GM11168 (cell line): ENCODE results near the gene TUBB2B.
"Not testable (repeated sequence)": the region's sequence is repeated elsewhere in the genome, so short reads cannot be mapped to it uniquely, and the experiment has no call there.

Source experiments
- in situ Hi-C: fragments of 300-500 bp; cut with MboI; formaldehyde crosslinking; loops from one replicate; pipeline ENCODE4 v1.12.0; 2022; ENCODE audit warnings: low sequenced_read_pairs; ENCODE audit not compliant: unreplicated experiment

Gene TUBB2B

DNA sequence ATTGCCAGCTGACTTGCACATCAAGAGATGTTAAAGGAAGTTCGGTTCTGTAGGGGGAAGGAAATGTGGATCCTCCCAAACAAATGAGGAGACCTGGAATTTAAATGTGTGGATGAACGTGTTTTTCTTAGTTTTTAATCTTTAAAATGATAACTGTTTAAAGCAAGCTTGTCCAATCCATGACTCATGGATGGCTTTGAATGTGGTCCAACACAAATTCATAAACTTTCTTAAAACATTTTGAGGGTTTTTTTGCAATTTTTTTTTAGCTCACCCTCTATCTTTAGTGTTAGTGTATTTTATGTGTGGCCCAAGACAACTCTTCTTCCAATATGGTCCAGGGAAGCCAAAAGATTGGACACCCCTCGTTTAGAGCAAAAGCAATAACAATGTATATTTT, 12.6 kb downstream of the TUBB2B start:
- in situ Hi-C loops = no loop called here

DNA sequence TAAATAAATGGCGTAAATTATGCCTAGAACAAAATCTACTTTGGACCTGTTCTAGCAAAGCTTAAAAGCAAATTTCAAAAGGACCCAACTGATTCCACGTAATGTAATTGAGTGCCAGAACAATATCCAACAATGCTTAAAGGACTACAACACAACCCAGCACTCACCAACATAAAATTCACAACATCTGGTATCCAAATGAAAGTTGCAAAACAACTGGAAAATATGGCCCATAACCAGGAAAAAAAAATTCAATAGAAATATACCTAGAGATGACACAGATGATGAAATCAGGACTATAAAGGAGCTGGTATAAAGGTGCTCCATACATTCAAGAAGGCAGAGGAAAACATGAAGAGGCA, 14.1 kb downstream of the TUBB2B start:
- in situ Hi-C loops = no loop called here

DNA sequence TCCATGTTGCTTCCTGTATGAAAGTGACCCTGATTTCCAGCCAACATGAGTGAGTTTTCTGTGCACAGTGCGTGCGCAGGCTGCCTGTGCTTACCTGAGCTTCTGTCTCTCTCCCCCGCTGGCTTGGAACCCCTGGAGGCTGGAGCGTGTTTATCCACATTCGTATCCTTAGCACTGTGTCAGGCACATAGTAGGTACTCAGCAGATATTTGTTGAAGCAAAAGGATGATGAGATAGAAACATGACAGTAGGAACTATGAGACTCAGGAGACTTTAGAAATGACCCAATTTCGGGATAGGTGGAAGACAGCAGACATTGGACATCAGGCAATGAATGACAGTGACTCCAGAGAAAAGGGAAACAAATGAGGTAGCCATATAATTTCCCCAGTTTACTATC, 15.2 kb downstream of the TUBB2B start:
- in situ Hi-C loops = no loop called here

DNA sequence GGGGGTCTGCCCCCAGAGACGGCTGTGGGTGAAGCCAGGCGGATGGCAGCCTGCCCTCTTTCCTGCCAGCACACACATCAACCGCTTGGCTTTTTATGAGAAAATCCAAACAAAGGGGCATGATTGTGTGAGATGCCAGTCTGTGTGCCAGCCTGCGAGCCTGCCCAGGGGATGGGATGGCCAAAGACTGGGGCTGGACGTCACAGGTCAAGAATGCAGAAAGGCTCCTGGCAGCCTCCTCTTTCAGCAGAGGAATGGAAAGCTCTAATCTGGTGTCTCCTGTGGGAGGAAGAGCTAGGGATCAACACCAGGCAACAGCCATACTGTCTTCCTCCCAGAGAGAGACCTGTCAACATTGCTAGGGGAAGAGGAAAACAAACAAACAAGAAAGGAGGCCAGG, 15.8 kb downstream of the TUBB2B start:
- in situ Hi-C loops = no loop called here

DNA sequence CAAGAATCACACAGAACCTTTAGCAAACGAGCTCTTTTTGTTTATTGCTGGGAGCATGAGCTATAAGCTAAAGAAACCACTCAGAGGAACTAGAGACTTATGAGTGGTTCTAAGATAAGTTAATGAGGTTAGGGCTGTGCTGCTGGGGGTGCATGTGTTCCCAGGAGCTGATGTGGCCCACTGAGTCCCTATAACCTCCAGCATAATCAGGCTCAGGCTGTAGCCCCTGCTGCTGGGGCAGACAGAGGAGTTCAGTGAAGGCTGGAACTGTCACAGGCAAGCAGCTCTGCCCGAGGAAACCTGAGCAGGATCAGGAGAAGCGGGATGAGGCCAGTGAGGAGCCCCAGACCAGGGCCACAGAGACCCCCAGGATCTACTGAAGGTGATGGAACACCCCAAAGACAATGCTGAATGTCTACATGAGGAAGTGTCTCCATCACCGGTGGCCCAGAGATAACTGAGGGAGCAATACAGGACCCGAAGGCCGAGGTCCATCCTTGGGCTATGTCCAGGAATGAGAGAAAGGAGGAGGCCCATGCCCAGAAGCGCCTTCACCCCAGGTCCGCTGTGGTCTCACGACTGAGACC, 17.3 kb downstream of the TUBB2B start:
- in situ Hi-C loops = no loop called here

DNA sequence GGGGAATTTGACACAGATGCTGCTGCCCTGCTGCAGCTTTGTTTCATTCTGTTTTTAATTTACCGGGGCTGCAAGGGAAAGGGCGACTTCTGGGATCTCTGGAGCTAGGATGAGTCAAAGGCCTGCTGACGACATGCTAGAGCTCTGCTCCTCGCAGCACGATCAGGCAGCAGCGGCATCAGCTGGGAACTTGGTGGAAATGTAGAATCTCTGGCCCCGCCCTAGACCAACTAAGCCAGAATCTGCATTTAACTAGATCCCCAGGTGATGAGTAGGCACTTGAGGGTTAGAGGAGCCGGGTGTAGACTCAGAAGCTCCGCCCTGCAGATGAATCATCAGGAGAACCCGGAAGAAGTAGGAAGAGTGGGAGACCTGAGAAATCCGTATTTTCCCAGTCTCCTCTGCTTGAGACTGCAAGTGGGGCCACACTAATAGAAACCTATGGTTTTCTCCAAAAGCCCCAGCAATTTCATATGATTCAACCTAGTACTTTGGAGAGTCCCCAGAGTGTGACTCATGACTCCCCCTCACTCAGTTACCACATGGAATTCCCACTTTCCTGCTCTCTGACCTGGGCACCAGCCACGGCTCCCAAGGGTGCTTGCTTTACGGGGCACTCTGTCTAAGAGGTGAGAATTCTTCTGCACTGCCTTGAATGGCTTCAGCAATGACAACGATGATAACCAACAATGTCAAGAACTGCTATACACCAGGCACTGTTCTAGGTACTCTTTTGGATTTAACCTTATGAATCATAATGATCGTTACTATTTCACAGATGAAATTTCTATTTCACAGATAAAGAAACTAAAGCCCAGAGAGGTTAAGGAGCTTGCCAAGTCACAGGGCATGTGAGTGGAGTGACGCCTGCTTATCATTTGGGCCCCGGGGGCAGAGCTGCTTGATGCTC, 18.1 kb downstream of the TUBB2B start:
- in situ Hi-C loops = no loop called here

DNA sequence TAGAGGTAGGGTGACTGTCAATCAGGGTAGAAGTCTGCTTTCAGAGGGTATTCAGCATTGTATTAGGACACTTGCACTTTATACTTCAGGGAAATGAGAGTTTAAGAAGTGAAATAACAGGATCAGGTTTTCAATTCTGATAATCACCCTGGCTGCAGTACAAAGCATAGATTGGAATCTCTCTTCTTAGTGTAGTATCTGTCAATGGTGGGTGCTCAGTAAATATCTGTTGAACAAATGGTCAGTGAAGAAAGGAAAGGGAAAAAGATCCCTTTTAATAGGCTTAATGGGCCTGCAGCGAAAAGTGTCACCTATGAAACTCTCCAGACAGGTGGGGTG, 18.7 kb downstream of the TUBB2B start:
- in situ Hi-C loops = no loop called here

DNA sequence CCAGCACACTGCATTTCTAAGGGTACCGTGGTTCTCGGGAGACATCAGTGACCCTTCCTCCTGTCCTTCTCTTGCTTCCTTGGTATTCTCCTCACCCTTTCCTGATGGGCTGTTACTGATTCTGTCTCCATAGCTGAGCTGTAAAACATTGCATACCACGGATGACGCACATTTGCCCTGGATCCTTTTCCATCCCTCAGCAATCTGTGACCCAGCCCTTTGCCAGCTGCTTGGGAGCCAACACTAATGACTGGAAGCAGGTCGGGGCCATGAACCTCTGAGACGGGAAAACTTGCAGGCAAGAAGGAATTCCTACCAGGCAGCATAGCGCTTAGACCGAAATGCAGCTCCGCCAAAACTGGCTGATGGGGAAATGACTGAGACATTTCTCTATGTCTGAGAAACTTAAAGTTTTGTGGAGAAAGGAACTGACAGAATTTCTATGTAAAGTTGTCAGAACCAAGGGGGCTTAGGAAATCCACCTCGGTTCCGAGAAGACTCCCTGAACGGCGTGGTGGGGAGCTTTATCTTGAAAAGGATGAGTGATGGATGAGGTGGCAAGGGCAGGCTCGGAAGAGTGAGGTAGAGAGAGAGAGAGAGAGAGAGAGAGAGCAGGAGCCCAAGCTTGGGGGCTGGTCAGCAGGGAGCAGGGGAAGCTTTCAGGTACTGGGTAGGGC, 19.2 kb downstream of the TUBB2B start:
- in situ Hi-C loops = no loop called here

DNA sequence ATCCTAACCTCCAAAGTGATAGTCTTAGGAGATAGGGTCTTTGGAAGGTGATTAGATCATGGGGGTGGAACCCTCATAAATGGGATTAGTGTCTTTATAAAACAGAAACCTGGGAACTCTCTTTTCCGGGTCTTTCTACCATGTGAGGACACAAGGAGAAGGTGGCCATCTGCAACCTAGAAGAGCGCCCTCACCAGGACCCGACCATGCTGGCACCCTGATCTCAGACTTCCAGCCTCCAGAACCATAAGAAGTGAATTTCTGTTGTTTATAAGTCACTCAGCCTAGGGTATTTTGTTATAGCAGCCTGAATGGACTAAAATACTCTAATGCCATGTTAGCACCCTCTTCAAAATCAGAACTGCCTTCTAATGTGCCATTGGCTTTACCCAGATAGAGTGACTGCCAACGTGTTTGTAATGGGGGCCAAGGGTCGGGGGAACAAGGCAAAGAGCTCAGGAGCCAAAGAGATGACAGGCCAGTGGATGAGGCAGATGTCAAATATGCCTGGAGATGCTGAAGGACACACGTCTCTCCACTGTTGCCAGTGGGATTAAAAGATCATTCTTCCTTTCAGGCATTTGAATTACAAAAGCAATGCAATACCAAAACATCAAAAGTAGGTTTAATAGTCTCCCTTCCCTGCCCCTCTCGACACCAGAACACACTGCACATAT, 21.0 kb downstream of the TUBB2B start:
- in situ Hi-C loops = no loop called here

DNA sequence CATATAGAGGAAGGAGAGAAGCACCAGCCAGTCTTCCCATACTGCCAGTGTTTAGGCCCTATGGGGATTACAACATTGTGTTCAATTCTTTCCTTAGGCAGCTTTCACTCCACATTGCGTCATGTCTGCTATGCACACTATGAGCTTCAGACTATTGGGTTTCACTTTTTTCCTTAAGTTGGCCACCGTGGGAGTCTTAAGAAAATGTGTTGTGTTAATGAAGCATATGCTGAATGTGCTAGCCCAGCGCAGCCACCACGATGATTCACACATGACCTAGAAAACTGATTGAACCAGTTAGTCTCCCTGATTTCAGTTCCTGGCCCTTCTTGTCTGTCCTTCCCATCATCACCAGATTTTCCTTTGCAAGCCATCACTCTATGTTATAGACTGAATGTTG, 21.5 kb downstream of the TUBB2B start:
- in situ Hi-C loops = no loop called here

DNA sequence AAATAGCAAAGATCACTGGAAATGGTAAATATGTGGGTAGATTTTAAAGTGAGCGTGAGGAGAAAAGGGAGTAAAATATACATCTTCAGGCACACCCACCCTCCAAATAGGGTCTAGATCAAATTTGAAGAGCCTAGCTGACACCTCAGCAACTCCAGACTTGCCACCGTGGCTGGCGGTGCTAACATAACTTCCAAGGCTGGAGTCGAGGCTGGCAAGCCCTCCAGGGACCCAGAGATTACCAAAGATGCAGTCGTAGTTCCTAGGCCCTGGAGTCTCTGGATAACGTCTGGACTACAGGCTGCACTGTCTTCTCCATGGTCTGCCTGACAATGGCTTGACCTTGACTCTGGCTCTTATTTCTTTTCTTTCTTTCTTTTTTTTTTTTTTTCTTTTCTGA, 22.5 kb downstream of the TUBB2B start:
- in situ Hi-C loops = no loop called here

DNA sequence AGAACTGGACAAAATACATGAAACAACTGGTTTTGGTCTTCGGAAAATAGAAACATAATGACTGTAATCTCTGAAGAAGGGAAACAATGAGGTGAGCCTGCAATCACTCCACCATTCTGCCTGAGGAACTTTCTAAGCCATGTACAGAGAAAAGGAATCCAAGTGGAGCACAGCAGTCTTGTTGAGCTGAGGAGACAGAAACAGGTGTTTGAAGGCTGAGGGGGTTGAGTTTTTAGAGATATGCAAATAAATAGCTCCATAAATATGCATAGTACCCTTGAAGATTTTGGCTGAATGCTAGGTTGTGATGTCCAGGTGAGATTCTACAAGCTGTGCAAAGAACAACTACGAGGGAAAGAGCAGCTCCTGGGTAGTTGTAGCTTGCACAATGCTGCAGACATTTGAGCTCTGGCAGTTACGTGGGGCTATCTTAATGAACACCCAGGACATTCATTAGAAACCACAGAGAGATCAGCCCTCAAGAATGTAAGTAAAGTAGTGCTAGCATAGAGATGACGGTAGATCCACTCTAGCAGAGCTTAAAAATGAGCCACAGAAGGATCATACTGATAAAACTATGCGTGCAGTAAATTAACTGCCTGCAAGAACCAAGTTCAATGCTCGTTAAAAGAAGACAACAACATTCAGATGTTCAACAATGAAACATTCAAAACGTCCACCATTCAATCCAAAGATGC, 24.3 kb downstream of the TUBB2B start:
- in situ Hi-C loops = no loop called here

DNA sequence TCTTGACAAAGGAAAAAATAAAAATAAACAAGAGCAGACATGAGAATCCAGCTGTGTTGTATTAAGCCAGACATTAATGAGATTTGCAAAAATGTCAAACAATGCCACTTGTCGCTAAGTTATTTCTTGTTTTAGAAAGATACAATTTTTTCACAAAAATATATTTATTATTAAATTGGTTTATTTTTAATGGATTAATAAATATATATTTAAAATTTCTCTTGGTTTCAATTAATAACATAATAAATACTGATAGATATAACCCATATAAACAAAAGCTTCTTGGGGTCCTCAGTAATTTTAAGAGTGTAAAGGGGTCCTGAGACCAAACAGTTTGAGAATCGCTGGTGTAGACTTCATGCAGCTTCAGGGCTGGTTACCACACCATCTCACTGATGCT, 26.1 kb downstream of the TUBB2B start:
- in situ Hi-C loops = no loop called here

DNA sequence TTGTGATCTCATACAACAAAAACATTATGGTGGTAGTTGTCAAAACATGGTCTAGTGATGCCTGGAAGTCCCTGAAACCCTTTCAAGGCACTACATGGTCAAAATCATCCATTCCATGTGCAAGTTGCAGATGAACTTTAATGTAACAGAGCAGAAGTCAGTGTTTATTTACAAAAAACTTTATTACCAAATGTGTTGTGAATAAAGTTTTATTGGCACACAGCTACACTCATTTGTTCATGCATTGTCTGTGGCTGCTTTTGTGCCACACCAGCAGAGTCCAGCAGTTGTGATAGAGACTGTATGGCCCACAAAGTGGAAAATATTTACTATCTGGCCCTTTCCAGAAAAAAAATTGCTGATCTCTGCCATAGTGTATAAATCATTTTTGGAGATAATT, 26.8 kb downstream of the TUBB2B start:
- in situ Hi-C loops = no loop called here

DNA sequence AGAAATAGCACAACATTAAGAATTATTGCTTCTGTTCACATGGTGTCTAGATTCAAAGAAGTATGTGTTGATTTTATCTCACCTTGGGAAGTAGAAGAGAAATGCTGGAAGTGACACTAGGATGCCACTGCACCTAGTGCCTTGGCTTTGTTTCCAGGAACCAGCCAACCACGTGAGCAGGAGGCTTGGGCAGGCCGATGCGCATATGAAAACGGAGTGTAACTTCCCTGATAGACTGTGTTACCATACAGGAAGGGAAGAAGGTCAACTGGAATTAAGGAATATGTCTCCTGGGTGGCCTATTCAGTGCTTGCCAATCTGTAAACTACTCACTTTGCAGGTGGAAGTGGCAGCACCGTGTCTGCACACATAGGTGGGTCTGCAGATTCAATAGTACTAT, 28.1 kb downstream of the TUBB2B start:
- in situ Hi-C loops = no loop called here

DNA sequence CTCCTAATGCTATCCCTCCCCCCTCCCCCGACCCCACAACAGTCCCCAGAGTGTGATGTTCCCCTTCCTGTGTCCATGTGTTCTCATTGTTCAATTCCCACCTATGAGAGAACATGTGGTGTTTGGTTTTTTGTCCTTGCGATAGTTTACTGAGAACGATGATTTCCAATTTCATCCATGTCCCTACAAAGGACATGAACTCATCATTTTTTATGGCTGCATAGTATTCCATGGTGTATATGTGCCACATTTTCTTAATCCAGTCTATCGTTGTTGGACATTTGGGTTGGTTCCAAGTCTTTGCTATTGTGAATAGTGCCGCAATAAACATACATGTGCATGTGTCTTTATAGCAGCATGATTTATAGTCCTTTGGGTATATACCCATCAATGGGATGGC, 29.7 kb downstream of the TUBB2B start:
- in situ Hi-C loops = not testable (repeated sequence)

DNA sequence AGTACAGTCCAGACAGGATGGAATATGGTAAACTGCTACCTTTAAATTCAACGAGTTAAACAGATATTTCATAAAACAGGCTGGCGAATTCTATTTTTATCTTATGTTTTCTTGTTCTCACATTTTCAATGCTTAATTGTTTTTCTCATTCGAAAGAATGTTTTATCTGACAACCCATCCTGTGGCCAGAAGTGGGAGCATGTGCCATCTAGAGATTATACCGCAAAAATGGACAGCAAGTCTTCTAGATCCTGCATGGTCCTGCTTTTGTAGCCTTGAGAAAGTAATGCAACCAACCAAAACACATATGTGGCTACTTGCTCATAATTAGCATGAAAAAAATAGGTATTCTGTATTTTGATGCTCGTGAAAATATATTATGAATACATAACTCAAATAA, 30.7 kb downstream of the TUBB2B start:
- in situ Hi-C loops = no loop called here

DNA sequence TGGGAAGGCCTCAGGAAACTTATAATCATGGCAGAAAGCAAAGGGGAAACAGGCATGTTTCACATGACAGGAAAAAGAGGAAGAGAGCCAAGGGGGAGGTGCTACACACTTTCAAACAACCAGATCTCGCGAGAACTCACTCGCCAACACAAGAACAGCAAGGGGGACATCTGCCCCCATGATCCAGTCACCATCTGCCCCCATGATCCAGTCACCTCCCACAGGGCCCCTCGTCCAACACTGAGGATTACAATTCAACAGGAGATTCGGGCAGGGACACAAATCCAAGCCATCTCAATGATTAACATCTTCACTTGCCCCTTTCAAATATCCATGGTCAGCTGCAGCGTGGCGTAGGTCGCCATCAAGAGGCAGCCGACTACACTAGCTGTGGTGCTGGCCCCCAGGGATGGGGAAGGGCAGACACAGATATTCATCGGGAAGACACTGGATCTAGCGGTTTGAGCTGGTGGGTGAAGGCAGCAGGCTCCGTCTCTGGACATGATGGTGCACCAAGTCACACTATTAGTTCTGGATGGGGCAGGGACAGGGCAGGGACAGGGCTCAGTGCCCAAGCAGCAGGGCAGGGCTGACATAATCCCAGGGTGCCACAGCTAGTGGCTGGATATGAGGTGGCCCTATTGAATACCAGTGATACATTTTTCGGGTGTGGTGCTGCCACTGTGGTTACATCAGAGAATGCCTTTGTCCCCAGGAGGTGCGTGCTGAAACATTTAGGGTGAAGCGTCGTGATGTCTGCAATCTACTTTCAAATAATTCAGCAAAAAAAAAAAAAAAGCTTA, 31.6 kb downstream of the TUBB2B start:
- in situ Hi-C loops = no loop called here

DNA sequence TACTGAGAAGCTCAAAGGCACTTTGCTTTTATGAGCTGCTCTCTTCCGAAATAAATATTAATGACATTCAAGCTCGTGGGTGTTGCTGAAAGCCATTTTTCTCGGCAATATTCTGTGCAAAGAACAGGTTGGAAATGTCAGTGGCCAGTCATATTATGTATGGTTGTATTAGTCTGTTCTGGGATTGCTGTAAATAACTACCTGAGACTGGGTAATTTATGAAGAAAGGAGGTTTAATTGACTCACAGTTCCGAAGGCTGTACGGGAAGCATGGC, 32.1 kb downstream of the TUBB2B start:
- in situ Hi-C loops = no loop called here
